ENCODE results near the gene DZIP1. TPM values are rescaled to one million over a fixed set of nuclear protein-coding genes. Genes with fewer than 3 reads are reported as not detected.

The DZIP1 gene
- total RNA-seq, 2 experiments from 2014 or later = 0.17 to 0.33 TPM

- intact Hi-C loops (cut with micrococcal nuclease) = no loop called here
- Mint-ChIP-seq H3K4me1 (ENCODE audit: low read depth) (peaks cover 9% of the 10 kb centered on the region), H3K36me3 (no peaks in the 10 kb centered on the region), H3K27me3 (peaks cover 52% of the 10 kb centered on the region), H3K9me3 (no peaks in the 10 kb centered on the region), H3K27ac (no peak overlapping the region), H3K4me3 (no peak overlapping the region)
- POLR2A ChIA-PET = no interaction called here
- CTCF ChIA-PET = interaction anchor here (1.0 to 1.1 kb wide), 2 partner anchors 17 to 280 kb away, joined by 3 read pairs; no protein-coding TSS in a partner anchor
- DNase-seq = no peak
These were observed 90.7 kb downstream of the DZIP1 start for GRCh38 chr13:95553581-95554385.

GRCh38 chr13:95552539-95553441, 91.7 kb downstream of the DZIP1 start, which contains the start of gene CLDN10:
TSS of gene CLDN10 (plus strand) at chr13:95552720. CDS start at chr13:95552754, 34 bp downstream.
- Mint-ChIP-seq H3K27ac (no peak within 1 kb of the TSS), H3K4me1 (ENCODE audit: low read depth) (peaks cover 9% of the 10 kb centered on the region), H3K36me3 (no peaks in the 10 kb centered on the region), H3K4me3 (no peak within 1 kb of the TSS), H3K9me3 (no peaks in the 10 kb centered on the region), H3K27me3 (peaks cover 56% of the 10 kb centered on the region)
- CTCF ChIA-PET = interaction anchor here (1.1 kb wide), 1 partner anchor 281 kb away, joined by 3 read pairs; no protein-coding TSS in a partner anchor
- no peak for DNase-seq
- POLR2A ChIA-PET = no interaction called here
- intact Hi-C loops (cut with micrococcal nuclease) = no loop called here

GRCh38 chr13:95552208-95552538, 92.3 kb downstream of the DZIP1 start:
- DNase-seq = no peak
- ChIA-PET CTCF (no interaction called here), POLR2A (no interaction called here)
- intact Hi-C loops (cut with micrococcal nuclease) = no loop called here
- no peaks in the 10 kb centered on the region for H3K9me3 Mint-ChIP-seq
- peaks cover 9% of the 10 kb centered on the region for H3K4me1 Mint-ChIP-seq (ENCODE audit: low read depth)
- H3K4me3 Mint-ChIP-seq = no peak overlapping the region
- H3K27me3 Mint-ChIP-seq = peaks cover 55% of the 10 kb centered on the region
- no peak overlapping the region for H3K27ac Mint-ChIP-seq
- no peaks in the 10 kb centered on the region for H3K36me3 Mint-ChIP-seq

GRCh38 chr13:95547531-95548167, 96.9 kb downstream of the DZIP1 start:
- ChIA-PET CTCF (no interaction called here), POLR2A (no interaction called here)
- Mint-ChIP-seq H3K36me3 (no peaks in the 10 kb centered on the region), H3K9me3 (no peaks in the 10 kb centered on the region), H3K27ac (no peak overlapping the region), H3K4me1 (ENCODE audit: low read depth) (no peaks in the 10 kb centered on the region), H3K4me3 (no peak overlapping the region), H3K27me3 (peaks cover 41% of the 10 kb centered on the region)
- intact Hi-C loops (cut with micrococcal nuclease) = no loop called here
- DNase-seq = no peak

GRCh38 chr13:95546919-95547318, 97.6 kb downstream of the DZIP1 start:
- intact Hi-C loops (cut with micrococcal nuclease) = no loop called here
- POLR2A ChIA-PET = no interaction called here
- Mint-ChIP-seq H3K27me3 (peaks cover 39% of the 10 kb centered on the region), H3K27ac (no peak overlapping the region), H3K4me3 (no peak overlapping the region), H3K36me3 (no peaks in the 10 kb centered on the region), H3K4me1 (ENCODE audit: low read depth) (no peaks in the 10 kb centered on the region), H3K9me3 (no peaks in the 10 kb centered on the region)
- no peak for DNase-seq
- CTCF ChIA-PET = interaction anchor here (1.2 kb wide), 1 partner anchor 10 kb away, joined by 4 read pairs; no protein-coding TSS in a partner anchor

- Mint-ChIP-seq H3K9me3 (no peaks in the 10 kb centered on the region), H3K27me3 (peaks cover 18% of the 10 kb centered on the region), H3K36me3 (no peaks in the 10 kb centered on the region), H3K27ac (no peak overlapping the region), H3K4me3 (no peak overlapping the region), H3K4me1 (ENCODE audit: low read depth) (no peaks in the 10 kb centered on the region)
- ChIA-PET CTCF (interaction anchor here (0.6 kb wide), 1 partner anchor 164 kb away, joined by 3 read pairs; no protein-coding TSS in a partner anchor), POLR2A (no interaction called here)
- intact Hi-C loops (cut with micrococcal nuclease) = no loop called here
- DNase-seq = no peak
These were observed 100.2 kb downstream of the DZIP1 start for GRCh38 chr13:95544293-95544692.

- H3K4me1 Mint-ChIP-seq (ENCODE audit: low read depth) = no peaks in the 10 kb centered on the region
- H3K4me3 Mint-ChIP-seq = no peak overlapping the region
- H3K27me3 Mint-ChIP-seq = peaks cover 13% of the 10 kb centered on the region
- DNase-seq = no peak
- intact Hi-C loops (cut with micrococcal nuclease) = no loop called here
- no peaks in the 10 kb centered on the region for H3K9me3 Mint-ChIP-seq
- ChIA-PET POLR2A (no interaction called here), CTCF (no interaction called here)
- H3K27ac Mint-ChIP-seq = no peak overlapping the region
- H3K36me3 Mint-ChIP-seq = no peaks in the 10 kb centered on the region
These were observed 102.5 kb downstream of the DZIP1 start for GRCh38 chr13:95541911-95542474.

- Mint-ChIP-seq H3K9me3 (no peaks in the 10 kb centered on the region), H3K4me1 (ENCODE audit: low read depth) (peaks cover 2% of the 10 kb centered on the region), H3K4me3 (no peak overlapping the region), H3K27ac (no peak overlapping the region), H3K36me3 (no peaks in the 10 kb centered on the region), H3K27me3 (peaks cover 14% of the 10 kb centered on the region)
- DNase-seq = no peak
- POLR2A ChIA-PET = no interaction called here
- intact Hi-C loops (cut with micrococcal nuclease) = no loop called here
- CTCF ChIA-PET = interaction anchor here (2.0 kb wide), 1 partner anchor 292 kb away, joined by 5 read pairs; no protein-coding TSS in a partner anchor
These were observed 103.2 kb downstream of the DZIP1 start for GRCh38 chr13:95541308-95541707.

GRCh38 chr13:95540888-95541287, 103.6 kb downstream of the DZIP1 start:
- H3K27me3 Mint-ChIP-seq = peaks cover 11% of the 10 kb centered on the region
- POLR2A ChIA-PET = no interaction called here
- no peak for DNase-seq
- H3K4me1 Mint-ChIP-seq (ENCODE audit: low read depth) = peaks cover 2% of the 10 kb centered on the region
- intact Hi-C loops (cut with micrococcal nuclease) = no loop called here
- CTCF ChIA-PET = interaction anchor here (2.0 kb wide), 1 partner anchor 293 kb away, joined by 5 read pairs; no protein-coding TSS in a partner anchor
- H3K4me3 Mint-ChIP-seq = no peak overlapping the region
- H3K27ac Mint-ChIP-seq = no peak overlapping the region
- no peaks in the 10 kb centered on the region for H3K9me3 Mint-ChIP-seq
- no peaks in the 10 kb centered on the region for H3K36me3 Mint-ChIP-seq

- Mint-ChIP-seq H3K27me3 (peaks cover 18% of the 10 kb centered on the region), H3K9me3 (no peaks in the 10 kb centered on the region), H3K27ac (no peak overlapping the region), H3K4me1 (ENCODE audit: low read depth) (peaks cover 7% of the 10 kb centered on the region), H3K4me3 (no peak overlapping the region), H3K36me3 (no peaks in the 10 kb centered on the region)
- no peak for DNase-seq
- intact Hi-C loops (cut with micrococcal nuclease) = loop anchor here (1.0 to 5.0 kb wide), 5 partner anchors 86 to 298 kb away; partner anchors contain the start of gene DNAJC3
- ChIA-PET POLR2A (no interaction called here), CTCF (interaction anchor here (0.8 to 3.4 kb wide), 12 partner anchors 9 to 327 kb away, joined by 3 to 53 read pairs (median 4); no protein-coding TSS in a partner anchor)
These were observed 107.8 kb downstream of the DZIP1 start for GRCh38 chr13:95536632-95537241.

- ChIA-PET CTCF (no interaction called here), POLR2A (no interaction called here)
- intact Hi-C loops (cut with micrococcal nuclease) = loop anchor here (1.0 to 5.0 kb wide), 5 partner anchors 55 to 142 kb away; partner anchors contain the start of gene DNAJC3
- no peak overlapping the region for H3K4me3 Mint-ChIP-seq
- H3K27me3 Mint-ChIP-seq = peaks cover 18% of the 10 kb centered on the region
- no peak overlapping the region for H3K27ac Mint-ChIP-seq
- no peaks in the 10 kb centered on the region for H3K9me3 Mint-ChIP-seq
- no peaks in the 10 kb centered on the region for H3K36me3 Mint-ChIP-seq
- peak; percentile 31 for DNase-seq
- H3K4me1 Mint-ChIP-seq (ENCODE audit: low read depth) = peaks cover 7% of the 10 kb centered on the region
These were observed 109.3 kb downstream of the DZIP1 start for GRCh38 chr13:95535243-95535642.

All from activated CD4-positive, alpha-beta memory T cell treated with anti-CD3 and anti-CD28 coated beads for 36 hours (primary cell).